ENCODE data around the gene SINHCAF. TPM values are rescaled to one million over a fixed set of nuclear protein-coding genes. Genes with fewer than 3 reads are reported as not detected.

Gene SINHCAF
- total RNA-seq, 1 experiment from 2014 or later = 101 TPM

- DNase-seq (ENCODE audit: extremely low read depth, low read depth) = no peak
These were observed 14.2 kb downstream of the SINHCAF start for GRCh38 chr12:31311634-31312258.

- no peak for DNase-seq (ENCODE audit: extremely low read depth, low read depth)
These were observed 15.5 kb downstream of the SINHCAF start for GRCh38 chr12:31310488-31310887.

- DNase-seq (ENCODE audit: extremely low read depth, low read depth) = no peak
These were observed 16.7 kb downstream of the SINHCAF start for GRCh38 chr12:31309279-31309678.

- DNase-seq (ENCODE audit: extremely low read depth, low read depth) = no peak
These were observed 17.8 kb downstream of the SINHCAF start for GRCh38 chr12:31308116-31308515.

GRCh38 chr12:31306866-31307265 is 19.1 kb downstream of the SINHCAF start:
- no peak for DNase-seq (ENCODE audit: extremely low read depth, low read depth)

- DNase-seq (ENCODE audit: extremely low read depth, low read depth) = no peak
These were observed 22.5 kb downstream of the SINHCAF start for GRCh38 chr12:31303466-31303865.

GRCh38 chr12:31301311-31301710 is 24.6 kb downstream of the SINHCAF start:
- no peak for DNase-seq (ENCODE audit: extremely low read depth, low read depth)

GRCh38 chr12:31300783-31301182 is 25.2 kb downstream of the SINHCAF start:
- no peak for DNase-seq (ENCODE audit: extremely low read depth, low read depth)

GRCh38 chr12:31300341-31300740 is 25.6 kb downstream of the SINHCAF start:
- no peak for DNase-seq (ENCODE audit: extremely low read depth, low read depth)

- no peak for DNase-seq (ENCODE audit: extremely low read depth, low read depth)
These were observed 27.0 kb downstream of the SINHCAF start for GRCh38 chr12:31298922-31299321.

GRCh38 chr12:31298515-31298910 is 27.4 kb downstream of the SINHCAF start:
- DNase-seq (ENCODE audit: extremely low read depth, low read depth) = no peak

GRCh38 chr12:31297572-31298514 is 28.1 kb downstream of the SINHCAF start:
- DNase-seq (ENCODE audit: extremely low read depth, low read depth) = no peak

GRCh38 chr12:31289441-31289840 is 36.5 kb downstream of the SINHCAF start:
- no peak for DNase-seq (ENCODE audit: extremely low read depth, low read depth)

- no peak for DNase-seq (ENCODE audit: extremely low read depth, low read depth)
These were observed 37.6 kb downstream of the SINHCAF start for GRCh38 chr12:31288381-31288780.

- DNase-seq (ENCODE audit: extremely low read depth, low read depth) = no peak
These were observed 45.8 kb downstream of the SINHCAF start for GRCh38 chr12:31280183-31280582.

- DNase-seq (ENCODE audit: extremely low read depth, low read depth) = no peak
These were observed 46.5 kb downstream of the SINHCAF start for GRCh38 chr12:31279390-31279924.

GRCh38 chr12:31278832-31279231 is 47.1 kb downstream of the SINHCAF start:
- no peak for DNase-seq (ENCODE audit: extremely low read depth, low read depth)

GRCh38 chr12:31278424-31278823 is 47.5 kb downstream of the SINHCAF start:
- no peak for DNase-seq (ENCODE audit: extremely low read depth, low read depth)

- DNase-seq (ENCODE audit: extremely low read depth, low read depth) = no peak
These were observed 48.9 kb downstream of the SINHCAF start for GRCh38 chr12:31277081-31277480.

GRCh38 chr12:31275491-31275890 is 50.5 kb downstream of the SINHCAF start:
- no peak for DNase-seq (ENCODE audit: extremely low read depth, low read depth)

GRCh38 chr12:31274520-31275300 is 51.2 kb downstream of the SINHCAF start:
- no peak for DNase-seq (ENCODE audit: extremely low read depth, low read depth)
